Measurements from ENCODE around the gene HIPK2. TPM values are rescaled to one million over a fixed set of nuclear protein-coding genes. Genes with fewer than 3 reads are reported as not detected.
A peak's percentile ranks its signal among the peaks of the same experiment; 100 is the strongest.

Gene HIPK2
- total and polyA plus RNA-seq, 10 of the 15 experiments (the other 5 are each of a cell fraction or from before 2014, with no cell fraction given) = 1.7 to 39.0 (median 9.4) TPM

DNA sequence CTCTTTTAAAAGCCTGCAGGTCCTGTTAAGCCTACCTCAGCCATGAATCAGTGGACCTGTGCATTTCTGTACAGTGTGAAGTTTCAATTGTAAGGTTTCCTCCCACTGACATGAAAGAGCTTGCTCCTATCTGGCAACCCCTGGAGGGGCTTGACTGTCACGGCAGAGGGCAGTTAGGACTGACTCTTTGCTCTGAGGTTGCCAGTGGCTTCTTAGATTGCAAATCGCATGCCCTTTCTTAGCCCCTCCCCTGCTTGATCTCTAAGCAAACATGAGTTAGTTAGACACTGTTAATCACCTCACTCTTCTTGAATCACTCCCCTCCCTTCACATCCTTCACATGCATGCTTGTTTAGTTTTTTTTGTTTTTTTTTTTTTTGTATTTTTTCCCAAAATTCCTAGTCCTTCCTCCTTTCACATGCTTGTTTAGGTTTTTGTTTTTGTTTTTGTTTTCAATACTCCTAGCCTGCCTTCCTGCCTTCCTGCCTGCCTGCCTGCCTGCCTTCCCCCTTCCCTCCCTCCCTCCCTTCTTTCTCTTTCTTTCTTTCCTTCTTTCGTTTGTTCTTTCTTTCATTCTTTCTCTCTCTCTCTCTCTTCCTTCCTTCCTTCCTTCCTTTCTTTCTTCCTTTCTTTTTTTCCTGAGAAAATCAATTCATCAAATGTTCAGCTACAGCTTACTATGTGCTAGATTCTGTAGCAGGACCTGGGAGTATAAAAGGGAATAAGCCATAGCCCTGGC lies 6.0 kb upstream of the HIPK2 start:
- DNase-seq (ENCODE audit: low read depth, low spot score) (no peak), FAIRE-seq (no peak), ATAC-seq (peak; percentile 72)
- POLR2A ChIA-PET = interaction anchor here (0.6 to 1.8 kb wide), 5 partner anchors 14 to 615 kb away, joined by 3 to 6 read pairs (median 4); partner anchors contain the start of gene SLC37A3
- H3K27me3 ChIP-seq (replicated peaks in 1 of 2; ENCODE audit: control insufficient read depth in 2 of 2, insufficient read depth in 2 of 2, low read length in 1 of 2) = peaks cover 0 to 6% of the 10 kb centered on the region in 2 experiments; a peak in 2 of 4 replicates
- CTCF ChIA-PET = interaction anchor here (1.0 to 7.5 kb wide), 4 partner anchors 9 to 222 kb away, joined by 3 to 56 read pairs (median 3); no protein-coding TSS in a partner anchor
- no peaks in the 10 kb centered on the region for H3K4me1 ChIP-seq (ENCODE audit: control insufficient read depth, insufficient read depth, low read length)
- H3K79me2 ChIP-seq (ENCODE audit: control insufficient read depth, insufficient read depth, low read length) = no peaks in the 10 kb centered on the region
- no peak overlapping the region for H3K4me2 ChIP-seq (ENCODE audit: control insufficient read depth, insufficient read depth)
- 67% methylated on average over 3 of the region's 3 CpGs for WGBS (ENCODE audit: insufficient coverage, insufficient replicate concordance, low lambda C conversion rate, missing lambda C conversion rate)
- H3K9ac ChIP-seq (ENCODE audit: control insufficient read depth, insufficient read depth, low read length) = no peak overlapping the region
- intact Hi-C loops (cut with micrococcal nuclease; ENCODE audit: unreplicated experiment) = loop anchor here (5.0 kb wide), 1 partner anchor 198 kb away; no protein-coding TSS in a partner anchor
- no peaks in the 10 kb centered on the region for H3K36me3 ChIP-seq (ENCODE audit: control insufficient read depth in 2 of 2, insufficient read depth in 2 of 2, low read length in 1 of 2)
- no peak overlapping the region for H3K4me3 ChIP-seq
- H3K9me3 ChIP-seq (replicated peaks; ENCODE audit: control insufficient read depth, insufficient read depth, low read length) = no peaks in the 10 kb centered on the region
- no peaks in the 10 kb centered on the region for H4K20me1 ChIP-seq (ENCODE audit: control insufficient read depth, insufficient read depth)
- no TSS peak for BruUV-seq (replicated peaks)
- in situ Hi-C loops (cut with MboI) = no loop called here
- H3K27ac ChIP-seq (ENCODE audit: control insufficient read depth, insufficient read depth) = no peak overlapping the region
- TF ChIP-seq RBBP5 (conservative IDR thresholded peaks at IDR 0.05) = no peak
- TF ChIP-seq MAX (IDR thresholded peaks at IDR 0.05; ENCODE audit: low read depth, low read length) = no peak
- no peak for TF ChIP-seq RAD51 (IDR thresholded peaks at IDR 0.05)
- TF ChIP-seq PML (IDR thresholded peaks at IDR 0.05; ENCODE audit: low read length) = no peak
- TF ChIP-seq, protein P1, sequence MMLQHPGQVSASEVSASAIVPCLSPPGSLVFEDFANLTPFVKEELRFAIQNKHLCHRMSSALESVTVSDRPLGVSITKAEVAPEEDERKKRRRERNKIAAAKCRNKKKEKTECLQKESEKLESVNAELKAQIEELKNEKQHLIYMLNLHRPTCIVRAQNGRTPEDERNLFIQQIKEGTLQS (IDR thresholded peaks at IDR 0.05; ENCODE audit: borderline replicate concordance, extremely low read depth, low read depth, low read length) = no peak
- no peak for TF ChIP-seq IRF4 (IDR thresholded peaks at IDR 0.05; ENCODE audit: low read depth, low read length)
- no peak for TF ChIP-seq SIX5 (IDR thresholded peaks at IDR 0.05; ENCODE audit: low read depth, low read length, severe bottlenecking)
- no peak for TF ChIP-seq KAT2A (conservative IDR thresholded peaks at IDR 0.05; ENCODE audit: control insufficient read depth, low read depth, low read length)
- no peak for TF ChIP-seq YBX1 (IDR thresholded peaks at IDR 0.05)
- no peak for TF ChIP-seq PAX8 (IDR thresholded peaks at IDR 0.05)
- no peak for TF ChIP-seq ZNF622 (IDR thresholded peaks at IDR 0.05)
- no peak for TF ChIP-seq BRCA1 (IDR thresholded peaks at IDR 0.05; ENCODE audit: low read depth, low read length)
- no peak for TF ChIP-seq FOS (IDR thresholded peaks at IDR 0.05; ENCODE audit: borderline replicate concordance, extremely low read depth, insufficient read length)
- TF ChIP-seq USF1 (IDR thresholded peaks at IDR 0.05; ENCODE audit: borderline replicate concordance, extremely low read length, insufficient read depth, low read depth, low read length) = no peak
- TF ChIP-seq IKZF1 (conservative IDR thresholded peaks at IDR 0.05) = no peak
- TF ChIP-seq ZBTB40 (IDR thresholded peaks at IDR 0.05; ENCODE audit: borderline replicate concordance) = no peak
- TF ChIP-seq NFYB (IDR thresholded peaks at IDR 0.05; ENCODE audit: insufficient read depth, low read depth, low read length) = no peak
- no peak for TF ChIP-seq MEF2B (IDR thresholded peaks at IDR 0.05; ENCODE audit: partially characterized antibody, poor library complexity, severe bottlenecking)
- RAD21 ChIA-PET (ENCODE audit: unreplicated experiment) = interaction anchor here (0.7 to 1.1 kb wide), 3 partner anchors 18 to 219 kb away, joined by 3 to 4 read pairs (median 3); no protein-coding TSS in a partner anchor
- SMC1A ChIA-PET (ENCODE audit: uncharacterized antibody, unreplicated experiment) = interaction anchor here (0.7 to 1.7 kb wide), 4 partner anchors 10 to 133 kb away, joined by 3 to 5 read pairs (median 3); no protein-coding TSS in a partner anchor
- H2AFZ ChIP-seq (ENCODE audit: control insufficient read depth, low read depth, low read length) = no peak overlapping the region

Data from GM12878 (cell line).